Right renal cortex interstitium (tissue), 3 donors: ENCODE results near the gene SPEG. TPM values are rescaled to one million over a fixed set of nuclear protein-coding genes. Genes with fewer than 3 reads are reported as not detected.
"Not testable (repeated sequence)": the region's sequence is repeated elsewhere in the genome, so short reads cannot be mapped to it uniquely, and the experiment has no call there.

Experiments
- DNase-seq, 3 donors: peaks; one replicate each; pipeline ENCODE4 v3.0.0-alpha.2; 2013; ENCODE audit warnings: low read depth in 3 of 3, low spot score in 2 of 3
- polyA plus RNA-seq, 3 donors: library from polyadenylated mRNA; unstranded; fragments of 120-200 nt; gene quantifications; one replicate each; pipeline ENCODE4 v1.2.1, GENCODE V29; 2013; ENCODE audit not compliant: insufficient read length in 3 of 3

SPEG gene
- polyA plus RNA-seq, 3 donors, result 9.2 to 11.2 (median 9.4) TPM

DNA sequence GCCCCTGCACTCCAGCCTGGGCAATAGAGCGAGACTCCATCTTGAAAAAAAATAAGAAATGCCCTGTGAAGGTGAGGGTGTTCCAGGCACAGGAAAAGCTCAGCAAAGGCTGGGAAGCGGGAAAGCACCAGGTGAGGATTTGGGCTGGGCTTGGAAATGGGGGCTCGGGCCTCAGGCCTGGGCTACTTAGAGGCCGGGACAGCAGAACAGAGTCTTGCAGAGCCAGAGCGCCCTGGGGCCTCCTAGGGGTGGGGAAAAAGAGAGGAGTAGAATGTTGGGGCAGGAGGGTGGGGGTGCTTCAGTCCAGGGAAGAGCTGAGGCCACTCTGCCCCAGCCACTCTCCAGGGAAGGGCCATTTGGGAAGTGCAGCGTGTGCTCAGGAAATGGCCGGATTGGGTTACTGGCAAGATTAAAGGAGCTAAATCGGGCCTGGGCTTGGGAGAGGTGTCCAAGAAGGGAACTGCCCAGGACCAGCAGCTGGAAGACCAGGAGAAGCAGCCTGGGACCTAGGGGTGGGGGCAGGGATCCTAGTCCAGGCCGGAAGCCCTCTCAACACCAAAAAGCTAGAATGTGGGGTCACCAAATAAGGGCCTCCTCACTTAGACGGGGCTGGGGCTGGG lies 30.2 kb upstream of the SPEG start:
- no peak for DNase-seq

DNA sequence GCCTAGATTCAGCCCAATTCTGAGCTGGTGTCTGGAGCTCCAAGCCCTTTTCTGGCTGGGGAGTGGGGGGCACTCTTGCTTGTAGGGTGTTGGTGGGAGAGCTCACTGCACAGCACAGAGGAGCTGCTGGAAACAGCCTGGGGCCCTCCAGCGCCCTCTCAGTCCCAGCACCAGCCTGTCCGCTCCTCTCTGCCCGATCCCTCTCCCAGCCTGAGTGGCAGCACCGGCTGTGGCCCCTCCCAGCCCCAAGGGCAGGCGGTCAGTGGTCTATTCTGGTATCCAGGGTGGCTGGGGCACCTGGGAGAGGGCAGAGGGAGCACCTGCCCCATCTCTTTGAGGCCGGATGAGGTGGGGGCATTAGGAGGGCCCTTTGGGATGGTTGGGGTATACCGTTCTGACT lies 29.7 kb upstream of the SPEG start:
- DNase-seq, result no peak

DNA sequence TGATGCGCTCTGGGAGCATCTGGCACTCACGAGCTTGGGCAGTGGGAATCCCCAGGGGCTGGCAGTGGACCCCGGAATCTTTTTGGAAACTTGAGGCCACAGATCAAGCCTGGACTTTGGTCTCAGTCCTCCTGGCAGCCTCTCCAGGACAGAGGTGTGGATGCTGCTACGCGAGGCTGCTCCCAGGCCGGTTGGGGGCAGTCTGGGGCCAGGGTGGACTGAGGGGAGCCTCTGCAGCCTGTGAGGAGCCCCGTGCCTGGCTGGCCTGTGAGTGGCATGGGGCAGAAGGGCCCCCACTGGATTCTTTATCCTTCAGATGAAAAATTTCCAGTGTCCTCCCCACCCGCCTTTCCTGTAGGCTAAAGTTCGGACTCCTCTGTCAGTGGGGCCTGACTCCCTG lies 29.2 kb upstream of the SPEG start:
- DNase-seq, result no peak

DNA sequence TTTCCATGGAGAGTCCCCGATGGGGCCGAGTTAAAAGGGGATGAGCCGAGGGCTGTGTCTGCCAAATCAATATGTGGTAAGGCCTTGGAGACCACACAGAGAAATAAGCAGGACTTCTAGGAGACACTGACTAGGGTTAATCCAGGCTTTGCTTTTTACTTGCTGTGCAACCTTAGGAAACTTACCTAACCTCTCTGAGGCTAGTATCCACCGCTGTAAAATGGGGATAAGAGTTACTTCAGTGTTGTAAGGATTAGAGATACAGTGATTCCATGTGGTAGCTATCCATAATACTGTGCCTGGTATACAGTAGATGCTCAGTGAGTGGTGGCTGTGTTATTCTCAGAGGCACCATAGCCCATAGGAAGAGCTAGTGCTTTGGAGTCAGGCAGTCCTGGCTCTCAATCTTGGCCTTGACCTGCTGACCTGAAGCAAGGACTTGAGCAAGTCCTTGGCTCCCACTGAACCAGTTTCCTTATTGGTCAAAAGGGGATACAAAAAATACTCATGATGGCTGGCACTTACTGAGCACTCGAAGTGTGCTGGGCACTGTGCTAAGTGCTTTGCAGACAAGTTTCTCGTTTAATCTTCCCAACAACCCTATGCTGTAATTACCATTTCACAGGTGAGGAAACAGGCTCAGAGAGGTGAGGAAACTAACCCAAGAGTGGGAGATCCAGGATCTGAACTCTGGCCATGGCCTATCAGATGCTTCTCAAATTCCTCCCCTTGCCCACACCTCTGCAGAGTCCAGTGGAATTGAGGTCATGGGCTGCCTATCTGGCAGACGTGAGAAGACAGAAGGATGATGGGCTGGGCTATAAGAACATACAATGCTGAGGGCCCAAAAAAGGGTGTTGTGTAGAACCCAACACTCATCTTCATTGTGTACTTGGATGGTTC lies 28.4 kb upstream of the SPEG start:
- no peak for DNase-seq

DNA sequence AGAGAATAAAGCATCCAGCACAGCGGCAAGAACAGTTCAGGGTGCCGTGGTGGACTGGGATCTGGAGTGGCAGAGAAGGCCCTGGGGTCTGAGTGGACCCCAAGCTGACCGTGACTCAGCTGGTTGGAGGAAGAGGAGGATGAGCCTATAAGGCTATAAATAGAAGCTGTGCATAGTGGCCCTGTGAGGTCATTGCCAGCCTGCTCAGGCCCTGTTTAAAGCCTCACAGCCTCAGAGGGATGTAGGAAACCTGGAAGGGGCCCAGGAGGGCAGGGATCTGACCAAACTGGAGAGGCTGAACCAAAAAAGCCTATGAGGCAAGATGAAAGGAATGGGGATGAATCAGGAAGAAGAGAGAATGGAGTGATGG lies 27.8 kb upstream of the SPEG start:
- no peak for DNase-seq

DNA sequence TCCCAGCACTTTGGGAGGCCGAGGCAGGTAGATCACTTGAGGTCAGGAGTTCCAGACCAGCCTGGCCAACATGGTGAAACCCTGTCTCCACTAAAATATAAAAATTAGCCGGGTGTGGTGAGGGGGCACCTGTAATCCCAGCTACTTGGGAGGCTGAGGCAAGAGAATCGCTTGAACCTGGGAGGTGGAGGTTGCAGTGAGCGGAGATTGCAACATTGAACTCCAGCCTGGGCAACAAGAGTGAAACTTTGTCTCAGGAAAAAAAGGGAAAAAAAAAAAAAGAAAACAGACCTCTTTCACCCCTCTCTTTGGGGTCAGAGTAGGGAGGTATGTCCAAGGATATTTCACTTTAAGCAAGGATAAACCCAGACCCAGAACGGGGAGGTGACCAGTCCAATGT lies 27.3 kb upstream of the SPEG start:
- DNase-seq, result not testable (repeated sequence)

DNA sequence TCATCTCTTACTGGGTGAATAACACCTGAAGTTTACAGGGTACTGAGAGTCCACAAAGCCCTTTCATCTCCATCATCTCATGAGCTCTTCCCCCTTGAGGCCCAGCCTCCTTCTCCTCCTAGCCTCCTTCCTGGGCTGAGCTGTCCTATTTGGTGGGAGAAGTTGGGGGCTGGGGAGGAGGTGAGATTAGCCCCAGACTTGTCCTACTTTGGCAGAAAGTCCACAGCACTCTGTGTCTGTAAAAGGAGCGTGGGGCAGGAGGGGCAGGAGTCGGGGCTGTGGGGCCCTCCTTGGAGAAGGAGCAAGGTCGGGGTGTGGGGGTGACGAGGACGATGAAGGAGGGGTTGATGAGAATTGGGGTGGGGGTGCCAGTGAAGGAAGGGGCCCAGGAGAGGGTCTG lies 26.4 kb upstream of the SPEG start:
- no peak for DNase-seq

DNA sequence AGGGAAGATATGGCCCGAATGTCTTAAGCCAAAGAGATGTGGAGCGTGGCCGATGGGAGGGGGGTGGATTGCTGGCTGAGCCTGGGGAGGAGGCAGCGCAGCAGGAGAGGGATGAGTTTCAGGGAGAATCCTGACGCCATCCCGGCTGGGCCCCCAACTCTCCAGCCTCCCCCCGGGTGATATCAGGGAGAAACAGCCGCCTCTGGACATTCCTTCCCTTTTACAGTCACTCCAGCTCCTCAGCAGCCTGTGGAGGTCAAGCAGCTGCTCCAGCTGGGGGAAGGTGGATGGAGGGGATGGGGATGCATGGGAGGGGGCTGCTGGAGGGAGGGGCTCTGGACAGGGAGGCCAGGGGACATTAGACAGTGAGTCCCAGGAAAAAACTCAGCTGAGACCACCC lies 26.0 kb upstream of the SPEG start:
- no peak for DNase-seq

DNA sequence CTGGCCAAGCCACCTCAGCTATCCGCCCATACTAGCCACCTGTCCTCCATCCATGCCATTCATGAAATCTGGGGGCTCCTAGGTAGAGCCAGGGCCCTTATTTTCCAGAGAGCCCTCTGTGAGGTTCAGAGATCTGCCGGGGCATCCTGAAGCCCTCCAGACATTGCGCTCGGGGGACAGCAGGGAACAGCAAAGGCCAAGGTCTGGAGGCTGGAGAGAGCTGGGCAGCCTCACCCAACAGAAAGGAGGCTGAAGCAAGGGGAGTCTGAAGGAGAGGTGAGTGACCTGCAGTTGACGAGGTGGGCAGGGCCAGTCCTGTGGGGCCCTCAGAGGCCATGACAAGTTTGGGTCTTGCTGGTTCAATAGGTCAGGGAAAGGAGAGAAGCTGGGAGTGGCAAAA lies 25.0 kb upstream of the SPEG start:
- no peak for DNase-seq

DNA sequence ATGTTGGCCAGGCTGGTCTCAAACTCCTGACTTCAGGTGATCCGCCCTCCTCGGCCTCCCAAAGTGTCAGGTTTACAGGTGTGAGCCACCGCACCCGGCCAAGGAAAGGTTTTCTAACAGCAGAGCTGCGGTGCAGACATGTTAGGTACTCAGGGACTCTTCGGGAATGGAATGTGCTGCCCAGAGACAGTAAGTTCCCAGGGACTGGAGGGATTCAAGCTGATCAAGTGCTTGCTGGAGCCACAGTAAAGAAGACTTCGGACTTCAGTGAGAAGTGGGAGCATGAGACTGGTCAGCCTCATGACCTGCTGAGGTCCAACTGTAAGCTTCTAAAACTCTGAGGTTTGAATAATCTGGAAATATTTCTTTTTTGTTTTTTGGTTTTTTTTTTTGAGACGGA lies 24.3 kb upstream of the SPEG start:
- no peak for DNase-seq

DNA sequence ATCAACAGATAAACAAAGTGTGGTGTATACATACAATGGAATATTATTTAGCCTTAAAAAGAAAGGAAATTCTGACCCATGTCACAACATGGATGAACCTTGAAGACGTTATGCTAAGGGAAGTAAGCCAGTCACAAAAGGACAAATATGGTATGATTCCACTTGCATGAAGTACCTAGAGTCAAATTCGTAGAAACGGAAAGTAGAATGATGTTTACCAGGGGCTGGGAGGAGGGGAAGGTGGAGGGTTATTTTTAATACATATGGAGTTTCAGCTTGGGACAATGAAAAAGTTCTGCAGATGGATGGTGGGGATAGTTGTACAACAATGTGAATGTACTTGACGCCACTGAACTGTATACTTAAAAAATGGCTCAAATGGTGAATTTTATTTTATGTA lies 19.8 kb upstream of the SPEG start:
- no peak for DNase-seq

DNA sequence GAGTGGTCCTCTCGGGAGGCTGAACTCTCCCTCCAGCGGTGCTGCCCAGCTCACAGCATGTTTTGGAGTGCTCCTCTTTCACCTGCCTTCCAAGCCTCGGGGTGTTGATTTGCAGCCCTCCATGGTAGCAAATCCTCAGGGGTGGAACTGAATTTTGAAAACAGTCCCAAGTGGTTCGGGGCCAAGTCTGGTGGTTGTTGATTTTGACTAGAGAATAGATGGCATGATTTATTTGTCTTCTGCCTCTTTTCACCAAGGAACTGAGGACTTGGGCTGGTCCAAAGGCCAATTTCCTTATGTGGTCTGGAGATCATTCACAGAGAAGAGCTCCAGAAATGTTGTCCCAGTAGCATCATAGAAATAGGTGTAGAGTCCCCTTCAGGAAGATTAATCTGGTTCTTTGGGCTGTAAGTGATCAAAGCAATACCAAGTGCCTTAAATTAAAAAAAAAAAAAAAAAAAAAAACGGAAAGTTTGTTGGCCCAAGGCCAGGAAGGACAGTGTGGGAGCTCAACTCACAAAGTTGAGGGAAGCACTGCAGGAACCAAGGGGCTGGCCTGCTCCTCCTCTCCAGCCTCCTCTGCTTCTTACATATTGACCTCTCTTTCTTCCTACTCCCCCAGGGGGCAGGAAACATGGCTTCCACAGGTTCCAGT lies 18.9 kb upstream of the SPEG start:
- no peak for DNase-seq

DNA sequence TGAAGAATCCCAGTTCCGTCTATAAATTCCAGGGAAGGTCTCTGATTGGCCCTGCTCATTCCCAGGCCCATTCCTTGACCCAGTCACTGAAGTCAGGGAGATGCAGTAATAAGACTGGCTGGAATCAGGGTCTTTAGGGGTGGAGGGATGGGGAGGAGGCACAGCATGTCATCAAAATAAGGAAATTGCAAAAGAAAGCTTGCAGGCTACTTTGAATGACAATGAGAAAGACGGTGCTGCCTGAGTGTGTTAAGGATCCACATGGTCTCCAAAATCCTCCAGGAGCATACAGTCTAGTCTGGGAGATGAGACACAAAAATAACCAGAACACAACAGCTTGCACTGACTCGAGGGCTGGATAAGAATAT lies 18.4 kb upstream of the SPEG start:
- DNase-seq, result no peak

DNA sequence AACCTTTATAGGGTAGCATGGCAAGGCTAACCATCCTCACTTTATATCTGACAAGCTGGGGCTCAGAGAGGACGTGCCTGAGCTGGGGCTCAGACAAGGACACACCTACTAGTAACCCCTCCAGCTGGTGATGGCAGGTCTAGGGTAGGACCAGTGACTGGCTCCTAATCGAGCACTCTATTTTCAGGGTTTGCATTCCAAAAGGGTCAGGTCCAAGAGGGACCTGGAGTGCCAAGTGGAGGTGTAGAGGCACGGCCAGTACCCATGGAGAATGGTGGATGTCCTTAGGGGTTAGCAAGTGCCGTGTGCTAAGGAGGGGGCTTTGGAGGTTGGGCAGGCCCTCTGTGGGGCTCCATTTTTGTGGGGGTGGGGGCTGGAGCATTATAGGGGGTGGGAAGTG lies 17.7 kb upstream of the SPEG start:
- DNase-seq, result no peak

DNA sequence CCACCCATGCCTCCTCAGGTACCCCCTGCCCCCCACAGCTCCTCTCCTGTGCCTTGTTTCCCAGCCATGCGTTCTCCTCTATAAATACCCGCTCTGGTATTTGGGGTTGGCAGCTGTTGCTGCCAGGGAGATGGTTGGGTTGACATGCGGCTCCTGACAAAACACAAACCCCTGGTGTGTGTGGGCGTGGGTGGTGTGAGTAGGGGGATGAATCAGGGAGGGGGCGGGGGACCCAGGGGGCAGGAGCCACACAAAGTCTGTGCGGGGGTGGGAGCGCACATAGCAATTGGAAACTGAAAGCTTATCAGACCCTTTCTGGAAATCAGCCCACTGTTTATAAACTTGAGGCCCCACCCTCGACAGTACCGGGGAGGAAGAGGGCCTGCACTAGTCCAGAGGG lies 17.3 kb upstream of the SPEG start:
- no peak for DNase-seq

DNA sequence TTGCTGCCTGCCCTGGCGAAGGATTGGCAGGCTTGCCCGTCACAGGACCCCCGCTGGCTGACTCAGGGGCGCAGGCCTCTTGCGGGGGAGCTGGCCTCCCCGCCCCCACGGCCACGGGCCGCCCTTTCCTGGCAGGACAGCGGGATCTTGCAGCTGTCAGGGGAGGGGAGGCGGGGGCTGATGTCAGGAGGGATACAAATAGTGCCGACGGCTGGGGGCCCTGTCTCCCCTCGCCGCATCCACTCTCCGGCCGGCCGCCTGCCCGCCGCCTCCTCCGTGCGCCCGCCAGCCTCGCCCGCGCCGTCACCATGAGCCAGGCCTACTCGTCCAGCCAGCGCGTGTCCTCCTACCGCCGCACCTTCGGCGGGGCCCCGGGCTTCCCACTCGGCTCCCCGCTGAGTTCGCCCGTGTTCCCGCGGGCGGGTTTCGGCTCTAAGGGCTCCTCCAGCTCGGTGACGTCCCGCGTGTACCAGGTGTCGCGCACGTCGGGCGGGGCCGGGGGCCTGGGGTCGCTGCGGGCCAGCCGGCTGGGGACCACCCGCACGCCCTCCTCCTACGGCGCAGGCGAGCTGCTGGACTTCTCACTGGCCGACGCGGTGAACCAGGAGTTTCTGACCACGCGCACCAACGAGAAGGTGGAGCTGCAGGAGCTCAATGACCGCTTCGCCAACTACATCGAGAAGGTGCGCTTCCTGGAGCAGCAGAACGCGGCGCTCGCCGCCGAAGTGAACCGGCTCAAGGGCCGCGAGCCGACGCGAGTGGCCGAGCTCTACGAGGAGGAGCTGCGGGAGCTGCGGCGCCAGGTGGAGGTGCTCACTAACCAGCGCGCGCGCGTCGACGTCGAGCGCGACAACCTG lies 16.3 kb upstream of the SPEG start, which contains the start of gene DES:
TSS of gene DES (plus strand) at position 223 of the 857 bp plus-strand sequence. CDS start at position 309, 86 bp downstream.
- no peak for DNase-seq

DNA sequence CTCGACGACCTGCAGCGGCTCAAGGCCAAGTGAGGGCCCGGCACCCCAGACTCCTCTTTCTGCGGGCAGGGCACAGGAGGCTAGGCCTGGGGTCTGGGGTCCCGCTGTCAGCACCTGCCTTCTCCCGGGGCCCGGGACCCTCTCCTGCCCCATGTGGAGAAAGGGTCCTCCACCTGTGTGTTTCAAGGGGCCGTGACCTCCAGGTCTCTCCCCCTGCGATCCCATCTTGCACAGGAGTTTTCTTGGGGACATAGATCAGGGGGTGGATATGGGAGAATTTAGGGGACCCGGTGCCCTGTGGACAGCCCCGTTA lies 15.7 kb upstream of the SPEG start:
- no peak for DNase-seq

DNA sequence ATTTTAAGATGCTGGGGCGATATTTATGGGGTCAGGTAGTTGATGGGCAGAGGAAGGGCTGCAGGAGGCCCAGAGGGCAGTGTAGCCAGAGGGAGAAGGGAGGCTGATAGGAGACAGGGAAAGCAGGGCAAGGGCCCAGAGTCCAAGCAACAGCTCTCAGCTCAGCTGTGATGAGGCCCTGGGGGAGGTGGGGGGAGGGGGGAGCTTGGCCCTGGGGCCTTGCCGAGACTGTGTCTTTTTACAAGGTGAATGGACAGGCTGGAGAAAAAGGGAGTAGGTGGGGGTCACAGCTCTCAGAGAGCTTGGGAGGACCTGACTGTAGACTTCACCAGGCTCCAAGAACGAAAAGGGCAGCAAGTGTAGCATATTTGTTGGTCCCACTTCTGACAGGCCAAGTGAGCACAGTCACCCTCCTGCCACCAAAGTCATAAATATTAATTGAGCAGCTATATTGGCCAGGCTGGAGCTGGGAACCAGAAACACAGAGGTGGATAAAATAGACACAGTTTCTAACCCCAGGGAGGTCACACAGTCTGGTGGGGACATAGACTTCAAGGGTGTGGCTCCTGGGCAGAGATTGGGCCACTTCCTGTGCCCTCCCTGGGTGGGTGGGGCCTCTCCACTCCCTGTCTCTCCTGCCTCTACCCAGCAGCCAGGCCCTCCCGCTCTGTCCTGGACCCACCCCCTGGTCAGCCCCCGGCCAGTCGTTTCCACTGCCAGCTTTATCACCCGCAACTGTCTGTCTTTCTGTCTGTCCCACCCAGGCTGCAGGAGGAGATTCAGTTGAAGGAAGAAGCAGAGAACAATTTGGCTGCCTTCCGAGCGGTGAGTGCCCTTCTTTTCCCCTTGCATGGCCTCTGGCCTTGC lies 15.1 kb upstream of the SPEG start:
- DNase-seq, result no peak

DNA sequence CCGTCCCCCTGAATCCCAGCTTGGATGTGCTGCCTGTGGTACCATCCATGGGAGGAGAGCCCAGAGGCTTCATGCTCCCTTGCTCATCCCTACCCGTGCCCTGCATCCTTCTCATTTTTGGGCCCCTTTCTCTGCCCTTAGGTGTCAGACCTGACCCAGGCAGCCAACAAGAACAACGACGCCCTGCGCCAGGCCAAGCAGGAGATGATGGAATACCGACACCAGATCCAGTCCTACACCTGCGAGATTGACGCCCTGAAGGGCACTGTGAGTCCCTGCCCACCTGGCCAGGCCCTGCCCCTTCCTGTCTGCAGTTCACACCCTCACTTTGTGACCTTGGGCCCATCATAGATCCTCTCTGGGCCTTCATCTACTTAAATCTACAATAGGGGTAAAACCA lies 14.0 kb upstream of the SPEG start:
- DNase-seq, result no peak

DNA sequence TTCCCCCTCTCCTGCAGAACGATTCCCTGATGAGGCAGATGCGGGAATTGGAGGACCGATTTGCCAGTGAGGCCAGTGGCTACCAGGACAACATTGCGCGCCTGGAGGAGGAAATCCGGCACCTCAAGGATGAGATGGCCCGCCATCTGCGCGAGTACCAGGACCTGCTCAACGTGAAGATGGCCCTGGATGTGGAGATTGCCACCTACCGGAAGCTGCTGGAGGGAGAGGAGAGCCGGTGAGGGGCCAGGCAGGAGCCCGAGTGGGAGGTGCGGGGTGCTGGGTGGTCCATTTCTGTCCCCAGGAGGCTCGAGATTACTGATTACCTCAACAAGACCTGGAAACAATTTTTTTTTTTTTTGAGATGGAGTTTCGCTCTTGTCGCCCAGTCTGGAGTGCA lies 13.3 kb upstream of the SPEG start:
- no peak for DNase-seq
